Measurements from ENCODE around the gene ZNF568.

DNA sequence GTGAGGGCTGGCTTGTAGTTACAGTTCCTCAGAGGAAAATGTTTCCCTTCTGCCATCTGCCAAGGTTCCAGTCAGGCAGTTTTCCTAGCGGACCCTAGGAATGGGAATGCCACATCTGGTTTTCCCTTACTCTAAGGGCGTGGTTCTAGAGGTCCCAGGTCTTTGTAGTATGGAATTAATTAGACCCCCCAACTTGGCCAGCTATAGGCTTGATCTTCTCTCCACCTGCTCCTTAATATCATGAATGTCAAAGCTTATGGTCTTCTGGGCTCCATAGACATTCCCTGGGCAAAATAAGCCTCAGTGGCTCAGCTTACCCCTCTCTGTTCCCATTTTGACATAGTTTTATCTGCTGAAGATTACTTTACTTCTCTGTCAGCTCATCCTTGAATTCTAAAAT is 70.0 kb downstream of the ZNF568 start:
- TF ChIP-seq CTCF (conservative IDR thresholded peaks at IDR 0.05; ENCODE audit: low read length) = no peak
- TF ChIP-seq EZH2phosphoT487 (IDR thresholded peaks at IDR 0.05; ENCODE audit: borderline replicate concordance) = no peak
